NCI-H1694 treated with DMSO at 0.1 percent for 48 hours (cell line): Measurements from ENCODE around the gene NIN.

ENCODE experiments used
- DNase-seq: peaks from one replicate; lab custom pipeline; 2025; lab: John Stamatoyannopoulos, UW

The NIN gene

DNA sequence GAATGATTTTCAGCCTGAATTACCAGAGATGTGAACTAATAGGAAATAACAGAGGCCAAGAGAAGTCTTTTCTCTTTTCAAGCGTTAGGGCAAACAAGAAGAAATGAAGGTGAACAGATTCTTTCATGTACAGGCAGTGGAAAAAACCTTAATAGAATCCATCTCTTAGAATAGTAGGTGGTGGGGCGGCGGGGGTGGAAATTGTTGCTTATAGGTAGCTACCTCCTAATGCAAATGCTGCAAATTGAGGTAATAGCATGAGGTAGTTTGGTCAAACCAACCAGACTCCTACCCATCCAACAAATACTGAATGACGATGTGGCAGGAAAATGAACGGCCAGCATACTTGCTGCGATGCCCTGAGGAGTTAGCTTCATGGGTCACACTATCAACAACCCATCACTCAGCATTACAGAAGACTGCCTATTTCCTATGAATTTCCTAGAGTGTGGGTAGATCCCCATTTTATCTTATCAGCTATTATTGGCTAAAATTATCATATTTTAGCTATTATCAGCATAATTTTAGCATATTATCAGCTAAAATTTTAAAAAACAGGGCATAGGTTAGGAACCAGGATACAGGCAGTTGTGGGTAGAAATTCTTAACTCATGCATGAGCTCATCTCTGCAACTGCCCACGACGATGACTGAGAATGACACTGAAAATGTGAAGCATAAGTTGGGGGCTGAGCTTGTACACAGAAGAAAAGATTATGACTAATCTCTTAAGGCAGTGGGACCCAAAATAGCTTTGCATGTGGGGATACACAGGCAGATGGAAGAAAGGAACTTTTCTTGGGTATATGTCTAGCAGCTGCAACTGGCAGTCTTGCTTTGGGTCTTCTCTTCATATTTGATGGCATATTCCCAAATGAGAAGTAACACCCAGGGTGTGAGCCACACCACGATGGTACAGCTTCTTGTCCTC lies 68.7 kb downstream of the NIN start:
- no peak for DNase-seq

DNA sequence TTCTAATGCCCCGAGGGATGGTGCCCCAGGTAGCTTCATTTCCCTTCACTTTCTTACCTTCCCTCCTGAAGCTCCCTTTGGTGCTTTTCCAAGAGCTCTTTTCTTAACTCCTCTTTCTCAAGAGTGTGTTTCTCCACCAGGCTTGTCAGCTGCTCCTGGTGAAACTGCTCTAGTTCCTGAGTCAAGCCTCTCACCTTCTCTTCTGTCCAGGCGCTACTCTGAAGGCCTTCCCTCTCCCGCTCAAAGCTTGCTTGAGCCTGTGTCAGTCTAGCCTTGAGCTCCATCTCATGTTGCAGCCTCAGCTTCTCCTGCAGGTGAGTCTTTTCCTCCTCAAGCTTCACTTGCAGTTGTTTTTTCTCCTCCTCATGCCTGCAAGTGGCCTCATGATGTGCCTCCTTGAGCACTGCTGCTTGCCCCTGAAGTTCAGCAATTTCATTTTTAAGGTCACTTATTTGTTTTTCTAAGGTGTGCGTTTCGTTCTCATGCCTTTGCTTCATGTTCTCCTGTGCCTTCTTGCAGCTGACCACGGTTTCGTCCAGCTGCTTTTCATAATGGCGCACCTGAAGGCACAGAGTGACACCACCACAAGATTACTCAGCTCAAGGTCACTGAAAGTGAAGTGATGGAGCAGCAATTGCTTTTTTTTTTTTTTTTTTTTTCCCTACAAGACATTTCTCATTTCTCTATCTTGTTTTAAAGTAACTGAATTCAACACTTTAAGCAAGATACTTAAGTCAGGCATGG lies 71.0 kb downstream of the NIN start:
- DNase-seq = no peak

GRCh38 chr14:50758945-50759344 lies 72.0 kb downstream of the NIN start:
- no peak for DNase-seq

DNA sequence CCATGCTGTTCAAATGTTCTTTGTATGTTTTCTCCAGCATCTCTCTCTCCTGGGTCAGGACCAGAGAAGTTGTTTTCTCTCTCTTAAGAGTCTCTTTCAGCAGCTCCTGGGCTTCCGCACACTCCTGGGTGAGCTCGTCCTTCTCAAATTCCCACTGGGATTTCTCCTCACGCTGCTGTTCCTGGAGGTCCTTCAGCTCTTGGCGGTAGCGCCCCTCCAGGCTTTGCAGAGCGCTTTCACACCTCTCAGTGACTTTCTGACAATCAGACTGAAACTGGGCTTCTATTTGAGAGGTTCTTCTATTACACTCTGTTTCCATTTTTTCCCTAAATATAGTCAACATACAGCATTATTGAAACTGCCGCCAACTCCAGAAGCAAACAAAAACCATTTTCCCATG lies 72.7 kb downstream of the NIN start:
- DNase-seq = no peak

GRCh38 chr14:50757702-50758101 lies 73.3 kb downstream of the NIN start:
- DNase-seq = no peak

DNA sequence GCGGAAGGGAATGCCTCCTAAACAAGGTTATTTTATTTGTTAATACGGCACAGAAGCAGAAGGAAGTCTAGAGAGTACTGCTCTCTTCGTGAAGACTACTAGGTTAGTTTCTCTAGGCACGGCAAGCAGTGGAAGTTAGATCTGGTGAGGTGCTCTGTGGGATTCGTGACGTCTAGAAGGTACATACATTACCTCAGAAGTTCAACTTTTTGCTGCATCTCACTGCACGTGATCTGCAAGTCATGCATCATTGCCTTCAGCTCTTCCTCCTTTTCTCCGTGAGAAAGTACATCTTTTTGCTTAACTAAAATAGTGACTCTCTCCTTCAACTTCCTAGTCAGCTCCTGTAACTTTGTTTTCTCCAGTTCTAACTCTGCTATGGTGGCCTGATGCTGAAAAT lies 74.7 kb downstream of the NIN start:
- DNase-seq = no peak

DNA sequence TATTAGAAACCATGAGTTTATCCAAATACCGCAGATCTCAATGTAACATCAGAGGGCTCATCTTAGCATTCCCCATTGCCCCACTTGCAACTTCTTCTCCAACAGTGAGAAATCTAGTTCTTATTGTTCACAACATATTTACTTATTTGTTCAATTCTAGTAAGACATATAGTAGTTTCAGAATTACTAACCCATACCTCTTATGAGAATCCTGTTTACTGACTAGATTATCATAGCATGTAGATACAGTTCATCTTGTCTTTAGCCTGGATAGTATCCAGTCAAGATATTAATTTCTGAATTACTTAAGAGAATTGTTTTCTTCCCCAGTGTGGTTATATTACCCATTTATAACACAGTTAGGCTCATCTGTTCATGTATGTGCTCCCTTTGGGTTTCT lies 80.6 kb downstream of the NIN start:
- DNase-seq = no peak

DNA sequence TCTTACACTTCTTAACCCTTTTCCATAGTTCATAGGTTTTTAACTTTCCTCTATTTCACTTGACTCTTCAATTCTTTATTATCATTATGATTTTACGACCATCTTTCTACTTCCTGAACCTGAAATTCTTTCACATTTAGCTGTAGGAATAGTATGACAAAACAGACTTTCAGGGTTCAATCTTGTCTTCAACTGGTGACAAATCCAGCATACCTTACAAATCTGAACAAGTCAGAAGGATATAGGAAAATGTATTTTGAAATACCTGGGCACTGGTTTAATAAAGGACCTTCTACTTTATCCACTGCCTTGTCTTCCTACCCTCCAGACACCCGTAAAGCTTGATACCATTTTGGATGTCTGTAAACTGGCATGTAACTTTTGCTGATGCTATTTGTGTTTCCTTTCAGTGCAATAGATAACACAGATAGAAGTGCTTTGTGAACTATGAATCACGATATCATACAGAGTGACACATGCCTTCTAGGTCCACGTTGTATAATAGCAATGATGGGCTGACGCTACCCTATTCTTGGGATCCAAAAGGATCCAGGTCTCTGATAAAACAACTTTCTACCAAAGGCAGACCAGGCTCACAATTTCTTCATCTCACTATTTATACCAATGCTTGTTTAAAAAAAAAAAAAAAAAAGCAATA lies 85.4 kb downstream of the NIN start:
- DNase-seq = no peak

- DNase-seq = no peak
Observed at GRCh38 chr14:50744231-50744630, 86.7 kb downstream of the NIN start.

- no peak for DNase-seq
Observed at GRCh38 chr14:50741567-50741966, 89.4 kb downstream of the NIN start.

GRCh38 chr14:50740856-50741255 lies 90.1 kb downstream of the NIN start:
- DNase-seq = no peak

DNA sequence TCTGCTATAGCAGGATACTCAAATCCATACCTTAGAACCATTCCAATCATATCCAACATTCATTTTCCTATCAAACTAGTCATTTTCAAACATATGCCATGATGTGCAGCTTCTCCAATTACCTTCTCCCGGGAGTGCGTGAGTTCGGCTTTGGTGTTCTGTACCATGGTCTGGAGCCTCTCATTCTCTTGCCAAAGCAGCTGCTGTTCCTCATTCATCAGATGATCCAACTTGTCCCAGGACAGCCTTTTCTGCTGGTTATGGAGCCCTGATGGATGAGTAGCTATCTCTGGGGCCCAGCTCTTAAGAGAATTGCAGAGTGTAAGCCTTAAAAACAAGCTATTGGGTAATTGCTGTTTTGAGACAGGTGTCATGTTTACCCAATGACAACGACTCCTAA lies 91.8 kb downstream of the NIN start:
- DNase-seq = no peak

DNA sequence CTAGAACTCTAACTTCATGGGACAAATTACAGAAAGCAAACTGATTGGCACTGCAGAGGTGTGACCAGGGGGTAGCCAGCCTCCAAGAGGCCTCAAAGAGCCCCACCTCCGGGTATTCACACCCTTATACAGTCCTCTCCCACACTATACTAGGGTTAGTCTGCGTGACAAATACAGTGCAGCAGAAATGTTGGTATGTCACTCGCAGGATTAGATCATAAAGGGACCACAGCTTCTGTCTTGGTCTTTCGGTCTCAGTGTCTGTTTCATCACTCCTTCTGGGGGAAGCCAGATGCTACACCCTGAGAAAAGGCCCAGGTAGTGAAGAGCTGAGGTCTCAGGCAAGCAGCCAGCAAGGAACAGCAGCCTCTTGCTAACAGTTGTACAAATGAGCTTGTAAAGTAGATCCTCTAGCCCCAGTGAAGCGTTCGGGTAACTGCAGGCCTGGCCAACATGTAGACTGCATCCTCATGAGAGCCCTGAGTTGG lies 94.0 kb downstream of the NIN start:
- DNase-seq = no peak

GRCh38 chr14:50734950-50735695 lies 95.8 kb downstream of the NIN start:
- DNase-seq = no peak

DNA sequence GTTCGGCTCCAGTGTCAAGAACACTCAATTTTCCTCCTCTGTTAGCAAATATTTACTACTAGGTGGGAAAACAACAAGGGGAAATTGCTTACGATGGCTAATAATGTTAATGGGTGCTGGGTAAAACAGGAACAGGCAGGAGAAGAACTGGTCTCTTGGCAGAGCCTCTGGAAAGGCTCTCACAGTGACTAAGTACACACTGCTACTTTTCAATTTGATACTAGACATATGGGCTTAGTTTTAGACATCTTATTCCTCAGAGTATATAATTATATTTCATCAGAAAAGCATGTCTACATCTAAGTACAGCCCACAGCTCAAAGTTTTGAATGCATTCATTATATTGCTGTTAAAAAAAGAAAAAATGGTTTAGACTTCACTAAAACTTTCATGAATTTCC lies 97.5 kb downstream of the NIN start:
- no peak for DNase-seq

DNA sequence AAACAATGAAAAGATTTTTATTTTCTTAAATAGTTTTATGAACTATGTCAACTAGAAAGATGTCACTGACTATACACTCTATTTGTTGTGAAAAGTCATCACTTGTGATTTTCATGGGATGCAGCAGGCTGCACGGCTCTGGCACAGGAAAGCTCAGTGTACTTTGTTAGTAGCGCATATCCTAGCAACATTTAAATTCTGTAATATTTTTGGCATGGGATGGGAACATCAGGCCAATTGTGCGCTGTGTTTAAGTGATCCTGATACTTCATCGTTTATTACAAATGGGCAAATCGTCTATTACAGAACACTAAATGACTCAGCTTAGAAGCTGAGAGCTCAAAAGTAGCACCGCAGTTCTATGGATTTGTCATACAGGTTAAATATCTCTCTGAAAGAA lies 102.1 kb downstream of the NIN start:
- no peak for DNase-seq

DNA sequence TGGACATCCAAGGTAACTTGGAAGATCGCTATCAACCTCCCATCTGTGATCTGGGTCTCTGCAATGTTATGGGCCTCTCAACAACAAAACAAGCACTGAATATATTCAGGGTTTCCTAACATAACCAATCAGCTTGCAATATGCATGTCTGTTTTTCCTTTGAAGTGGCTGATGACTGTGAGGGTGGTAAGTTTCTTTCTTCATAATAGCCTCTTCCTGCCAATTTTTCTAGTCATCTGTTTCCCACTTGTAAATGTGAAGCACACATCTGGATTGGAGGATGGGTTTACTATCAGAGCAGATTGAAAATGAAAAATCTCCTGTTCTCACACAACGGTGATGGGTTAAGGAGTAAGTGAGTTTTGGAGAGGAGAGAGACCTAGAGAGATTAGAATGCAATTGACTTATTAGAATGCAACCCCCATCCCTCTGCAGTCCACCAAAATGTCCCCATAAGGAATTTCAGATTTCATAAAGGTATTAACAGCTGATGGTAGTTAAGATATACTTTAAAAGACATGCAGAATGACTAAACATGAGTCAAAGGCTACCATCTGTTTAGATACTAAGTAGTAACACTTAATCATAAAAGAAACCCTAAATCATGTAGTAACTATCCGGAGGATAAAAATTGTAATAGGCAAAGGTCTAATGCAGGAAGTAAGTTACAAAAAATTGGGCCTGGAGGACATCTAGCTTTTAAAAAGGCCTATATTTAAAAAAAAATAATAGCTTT lies 104.4 kb downstream of the NIN start:
- DNase-seq = no peak

- DNase-seq = no peak
Observed at GRCh38 chr14:50725761-50726160, 105.2 kb downstream of the NIN start.

DNA sequence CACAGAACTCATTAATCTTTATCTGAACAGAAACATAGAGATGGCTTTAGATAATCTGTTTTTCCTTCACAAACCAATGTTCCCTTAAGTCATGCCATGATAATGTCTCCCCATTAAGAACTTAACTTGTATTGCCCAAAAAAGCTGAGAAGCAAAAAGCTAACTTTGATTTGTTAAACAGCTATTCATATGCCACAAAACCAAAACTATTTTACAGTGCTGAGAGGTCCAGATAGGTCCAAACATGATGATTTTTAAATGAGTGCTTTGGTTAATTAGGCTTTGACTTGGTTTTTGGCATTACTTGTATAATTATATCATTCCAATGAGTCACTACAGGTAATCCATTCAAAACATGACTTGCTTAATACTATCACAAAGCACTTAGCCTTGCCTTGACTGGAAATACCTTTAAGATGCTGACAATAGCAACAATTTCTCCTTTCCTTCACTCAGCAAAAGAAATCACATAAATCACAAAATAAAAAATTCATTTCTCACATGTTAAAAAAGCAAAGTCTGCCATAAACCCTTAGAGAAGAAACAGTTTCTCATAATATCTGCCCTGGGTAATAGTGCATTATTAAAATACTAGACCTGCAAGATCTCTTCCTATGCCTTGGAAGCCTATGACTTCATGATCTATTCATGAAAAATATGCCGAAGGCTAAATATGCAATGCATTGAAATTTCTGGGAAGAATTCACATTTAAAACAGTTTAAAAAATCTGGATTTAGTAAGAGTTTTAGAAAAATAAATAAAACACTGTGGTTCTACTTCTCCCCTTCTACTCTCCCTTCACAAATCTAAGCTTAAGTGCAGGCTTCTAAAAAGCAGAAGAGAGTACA lies 110.8 kb downstream of the NIN start:
- no peak for DNase-seq

GRCh38 chr14:50718949-50719348 lies 112.0 kb downstream of the NIN start:
- DNase-seq = no peak
